ENCODE measurements around the gene TOMM6.

TOMM6 gene

GRCh38 chr6:41787219-41787917 is at the start of gene TOMM6:
Gene TOMM6, plus strand, starts transcription at chr6:41787694. Its CDS starts 4 bp downstream, at chr6:41787698.
- ChIA-PET CTCF (interaction anchor here (0.6 to 11.1 kb wide), 62 partner anchors 7 to 760 kb away, joined by 3 to 253 read pairs (median 4); partner anchors contain the start of genes BYSL, CCND3, MED20 and TAF8), POLR2A (interaction anchor here (0.6 to 0.7 kb wide), 2 partner anchors 53 to 238 kb away, joined by 3 to 4 read pairs; no protein-coding TSS in a partner anchor)
- TF ChIP-seq CTCF (IDR thresholded peaks at IDR 0.05; ENCODE audit: control extremely low read depth, extremely low read depth, low read depth, missing control alignments), result peak; percentile 92
- DNase-seq (ENCODE audit: extremely low spot score), result peak; percentile 93

- ChIA-PET CTCF (interaction anchor here (1.1 to 18.9 kb wide), 3 partner anchors 11 to 55 kb away, joined by 4 to 264 read pairs (median 11); no protein-coding TSS in a partner anchor), POLR2A (interaction anchor here (0.6 kb wide), 1 partner anchor 30 kb away, joined by 3 read pairs; no protein-coding TSS in a partner anchor)
- no peak for DNase-seq (ENCODE audit: extremely low spot score)
- no peak for TF ChIP-seq CTCF (IDR thresholded peaks at IDR 0.05; ENCODE audit: control extremely low read depth, extremely low read depth, low read depth, missing control alignments)
Measured at GRCh38 chr6:41739041-41739440, 48.5 kb upstream of the TOMM6 start.

DNA sequence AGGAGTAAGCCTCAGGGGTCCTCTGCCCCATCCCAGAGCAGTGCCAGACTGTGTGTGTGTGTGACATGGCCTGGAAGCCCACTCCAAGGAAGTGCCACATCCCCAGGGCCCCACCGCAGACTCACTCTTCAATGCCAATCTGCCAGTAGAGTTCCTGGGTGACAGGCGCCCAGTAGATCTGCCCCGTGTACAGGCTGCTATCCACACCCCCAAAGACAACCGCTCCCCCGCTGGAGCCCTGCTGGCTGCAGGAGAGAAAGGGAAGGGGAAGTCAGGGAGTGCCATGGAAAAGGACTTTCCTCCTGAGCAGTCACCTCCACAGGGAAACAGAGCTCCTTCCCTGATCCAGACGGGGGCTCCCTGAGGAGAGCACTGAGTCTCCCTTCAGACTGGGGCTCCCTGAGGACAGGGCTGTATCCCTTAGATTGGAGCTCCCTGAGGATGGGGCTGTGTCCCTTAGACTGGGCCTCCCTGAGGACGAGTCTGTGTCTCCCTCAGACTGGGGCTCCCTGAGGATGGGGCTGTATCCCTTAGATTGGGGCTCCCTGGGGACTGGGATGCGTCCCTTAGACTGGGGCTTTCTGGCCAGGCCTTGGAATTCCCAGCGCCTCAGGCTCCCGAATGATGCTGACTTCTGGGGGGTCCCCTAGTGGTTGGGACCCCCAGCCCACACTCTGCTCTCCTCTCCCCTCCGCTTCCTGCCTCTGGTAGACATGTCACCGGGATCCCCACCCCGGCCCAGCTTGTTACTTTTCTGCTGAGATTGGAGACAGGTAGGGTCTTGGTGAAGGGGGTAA is 46.9 kb upstream of the TOMM6 start:
- ChIA-PET POLR2A (no interaction called here), CTCF (interaction anchor here (1.0 to 2.8 kb wide), 4 partner anchors 9 to 36 kb away, joined by 3 to 11 read pairs (median 5); no protein-coding TSS in a partner anchor)
- no peak for DNase-seq (ENCODE audit: extremely low spot score)
- TF ChIP-seq CTCF (IDR thresholded peaks at IDR 0.05; ENCODE audit: control extremely low read depth, extremely low read depth, low read depth, missing control alignments), result no peak

DNA sequence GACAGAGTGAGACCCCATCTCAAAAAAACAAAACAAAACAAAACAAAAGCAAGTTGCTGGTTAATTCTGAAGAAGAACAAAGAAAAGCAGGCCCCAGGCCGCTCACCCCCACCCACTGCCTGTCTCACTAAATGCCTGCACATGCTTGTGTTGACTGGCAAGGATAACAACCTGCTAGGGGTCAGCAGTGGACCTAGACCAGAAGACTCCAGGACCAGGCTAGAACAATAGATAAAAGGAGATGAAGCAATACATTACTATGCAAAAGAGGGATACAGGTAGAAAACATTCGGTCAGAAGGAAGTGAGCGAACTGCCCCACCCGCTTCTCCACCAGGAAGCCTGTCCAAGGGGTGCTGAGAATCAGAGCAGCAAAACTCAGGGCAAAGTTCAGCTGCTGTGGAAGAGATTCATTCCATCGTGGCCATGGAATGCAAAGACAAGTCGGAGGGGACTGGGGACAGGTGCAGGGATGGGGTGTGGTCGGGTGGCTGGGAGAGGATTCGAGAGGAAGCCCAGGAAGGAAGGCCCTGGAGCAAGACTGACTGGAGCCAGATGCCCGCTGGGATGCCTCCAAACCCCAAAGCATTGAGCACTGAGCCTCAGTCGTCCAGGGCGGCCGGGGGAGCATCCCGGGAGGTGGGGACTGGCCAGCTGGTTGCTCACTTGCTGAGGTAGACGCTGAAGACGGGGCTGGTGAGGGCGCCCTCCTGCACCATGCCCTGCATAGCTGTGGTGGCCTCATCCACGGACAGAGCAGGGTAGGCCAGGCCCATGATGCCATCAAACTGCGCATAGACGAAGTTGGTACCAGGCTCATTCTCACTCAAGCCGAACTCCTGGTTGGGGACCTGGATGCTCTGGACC is 45.6 kb upstream of the TOMM6 start:
- no peak for DNase-seq (ENCODE audit: extremely low spot score)
- ChIA-PET POLR2A (no interaction called here), CTCF (interaction anchor here (1.1 to 2.8 kb wide), 3 partner anchors 8 to 36 kb away, joined by 3 to 11 read pairs (median 7); no protein-coding TSS in a partner anchor)
- TF ChIP-seq CTCF (IDR thresholded peaks at IDR 0.05; ENCODE audit: control extremely low read depth, extremely low read depth, low read depth, missing control alignments), result no peak

DNA sequence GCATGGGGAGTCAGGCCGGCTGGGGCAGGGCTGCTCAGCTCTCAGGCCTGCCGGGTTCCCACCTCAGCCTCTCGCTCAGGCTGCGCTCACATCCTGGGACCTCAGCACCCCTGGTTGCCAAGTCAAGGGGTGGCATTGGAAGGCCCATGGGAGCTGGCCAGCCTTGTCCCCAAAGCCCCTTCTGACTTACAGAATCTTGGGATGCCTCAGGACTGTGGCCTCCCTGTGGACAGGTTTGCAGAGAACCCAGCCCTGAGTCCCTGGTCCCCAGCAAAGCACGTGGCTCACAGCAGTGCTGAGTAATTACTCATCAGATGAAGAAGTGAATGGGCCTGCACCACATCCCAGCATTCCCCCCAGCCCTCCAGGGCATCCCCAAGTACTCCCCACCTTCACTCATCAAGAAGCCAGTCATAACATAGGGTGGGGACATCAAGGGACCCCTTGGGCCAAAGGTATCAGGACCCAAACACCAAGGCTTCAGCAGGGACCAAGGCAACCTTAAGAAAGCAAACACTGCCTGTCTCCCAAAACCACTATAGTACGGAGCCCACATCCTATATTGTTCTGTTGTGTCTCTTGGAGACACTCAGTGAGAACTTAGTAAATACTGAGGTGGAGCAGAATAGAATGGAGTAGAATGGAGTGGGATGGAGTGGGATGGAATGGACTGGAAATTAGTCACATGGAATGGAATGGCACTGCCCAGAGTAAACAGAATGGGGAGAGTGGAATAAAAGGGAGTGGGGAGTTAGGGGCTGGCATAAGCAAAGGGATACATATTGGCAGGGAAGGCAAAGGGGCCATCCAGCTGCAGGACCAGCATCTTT is 43.9 kb upstream of the TOMM6 start:
- ChIA-PET POLR2A (no interaction called here), CTCF (interaction anchor here (1.3 kb wide), 1 partner anchor 16 kb away, joined by 3 read pairs; no protein-coding TSS in a partner anchor)
- TF ChIP-seq CTCF (IDR thresholded peaks at IDR 0.05; ENCODE audit: control extremely low read depth, extremely low read depth, low read depth, missing control alignments), result no peak
- no peak for DNase-seq (ENCODE audit: extremely low spot score)
